Astrocyte of the spinal cord (primary cell): ENCODE measurements around the gene AHNAK2.

Experiments
- DNase-seq: peaks from one replicate; pipeline ENCODE4 v3.0.0; 2011; ENCODE audit warnings: low read depth, low spot score
- H3K4me3 ChIP-seq: 2 replicates; pipeline ENCODE4 v1.5.1; 2011; ENCODE audit warnings: low read depth, mild to moderate bottlenecking, low read length, moderate library complexity
- CTCF ChIP-seq: IDR thresholded peaks from 2 replicates; pipeline ENCODE4 v1.5.1; 2012; ENCODE audit warnings: low read depth, mild to moderate bottlenecking, low read length, inconsistent platforms
- in situ Hi-C: cut with HindIII; loops from 2 replicates; pipeline ENCODE4 v1.10.0; 2017; ENCODE audit warnings: low sequenced_read_pairs

Gene AHNAK2

GRCh38 chr14:104968153-104968527 lies 10.0 kb downstream of the AHNAK2 start:
- DNase-seq, result peak; percentile 65
- in situ Hi-C loops, result no loop called here
- H3K4me3 ChIP-seq, result peak overlapping the region; percentile 46
- no peak for TF ChIP-seq CTCF

- TF ChIP-seq CTCF, result no peak
- peak overlapping the region; percentile 46 for H3K4me3 ChIP-seq
- in situ Hi-C loops, result no loop called here
- DNase-seq, result peak; percentile 59
Observed at GRCh38 chr14:104967386-104968152, 10.6 kb downstream of the AHNAK2 start.

- no peak for TF ChIP-seq CTCF
- H3K4me3 ChIP-seq, result no peak overlapping the region
- in situ Hi-C loops, result no loop called here
- no peak for DNase-seq
Observed at GRCh38 chr14:104966981-104967385, 11.2 kb downstream of the AHNAK2 start.

- in situ Hi-C loops, result no loop called here
- DNase-seq, result no peak
- no peak overlapping the region for H3K4me3 ChIP-seq
- no peak for TF ChIP-seq CTCF
Observed at GRCh38 chr14:104966261-104966865, 11.8 kb downstream of the AHNAK2 start.

- H3K4me3 ChIP-seq, result no peak overlapping the region
- no peak for TF ChIP-seq CTCF
- no peak for DNase-seq
- in situ Hi-C loops, result no loop called here
Observed at GRCh38 chr14:104965561-104966231, 12.5 kb downstream of the AHNAK2 start.

GRCh38 chr14:104964546-104964945 lies 13.6 kb downstream of the AHNAK2 start:
- no peak overlapping the region for H3K4me3 ChIP-seq
- no peak for DNase-seq
- TF ChIP-seq CTCF, result no peak
- in situ Hi-C loops, result no loop called here
